Natural killer cell (primary cell): ENCODE data around the gene CCDC117. TPM values are rescaled to one million over a fixed set of nuclear protein-coding genes. Genes with fewer than 3 reads are reported as not detected.

ENCODE experiments used
- ATAC-seq, 3 donors: fragments of 150-1000 bp in 2 of 3; fragments of 200-7000 bp in 1 of 3; cut with Tn5 transposase; 1 replicate in 1 of 3; 2 replicates in 2 of 3; pipeline ENCODE4 v1.10.0; 2021; ENCODE audit warnings: mild to moderate bottlenecking in 2 of 3, moderate library complexity in 2 of 3
- DNase-seq, 2 donors: peaks; one replicate each; pipeline versions ENCODE4 v3.0.0 to v3.0.0-alpha.2; 2013 to 2021; ENCODE audit warnings: mixed read lengths in 1 of 2
- H3K27ac ChIP-seq: one replicate; pipeline ENCODE4 v1.5.1; 2013; ENCODE audit warnings: mild to moderate bottlenecking, low read length
- H3K27me3 ChIP-seq: one replicate; pipeline ENCODE4 v1.6.1; 2013; ENCODE audit warnings: low read length; ENCODE audit not compliant: control insufficient read depth, insufficient read depth
- H3K36me3 ChIP-seq: one replicate; pipeline ENCODE4 v1.6.1; 2013; ENCODE audit warnings: low read length; ENCODE audit not compliant: control insufficient read depth, insufficient read depth
- H3K4me1 ChIP-seq: one replicate; pipeline ENCODE4 v1.6.1; 2013; ENCODE audit warnings: low read length; ENCODE audit not compliant: control insufficient read depth, insufficient read depth
- H3K4me3 ChIP-seq: one replicate; pipeline ENCODE4 v1.5.1; 2013; ENCODE audit warnings: low read length
- H3K9me3 ChIP-seq: one replicate; pipeline ENCODE4 v1.6.1; 2013; ENCODE audit warnings: low read length; ENCODE audit not compliant: control insufficient read depth, insufficient read depth
- H3K27ac Mint-ChIP-seq, 2 donors: one replicate each; pipeline ENCODE4 v1.8.0; 2022; ENCODE audit warnings: mild to moderate bottlenecking in 2 of 2, mixed read lengths in 2 of 2, moderate library complexity in 1 of 2
- H3K27me3 Mint-ChIP-seq, 2 donors: one replicate each; pipeline ENCODE4 v1.8.0; 2022; ENCODE audit warnings: low read depth in 2 of 2, mixed read lengths in 2 of 2
- H3K36me3 Mint-ChIP-seq: one replicate; pipeline ENCODE4 v1.8.0; 2022; ENCODE audit warnings: mixed read lengths
- H3K4me1 Mint-ChIP-seq, 2 donors: one replicate each; pipeline ENCODE4 v1.8.0; 2022; ENCODE audit warnings: mixed read lengths in 2 of 2
- H3K4me3 Mint-ChIP-seq: one replicate; pipeline ENCODE4 v1.8.0; 2022; ENCODE audit warnings: mild to moderate bottlenecking, moderate library complexity, mixed read lengths
- H3K9me3 Mint-ChIP-seq, 2 donors: one replicate each; pipeline ENCODE4 v1.8.0; 2022; ENCODE audit warnings: mixed read lengths in 2 of 2
- WGBS: methylation state at CpG from one replicate; pipeline ENCODE4 v1.1.7; 2013; ENCODE audit warnings: missing lambda C conversion rate; ENCODE audit not compliant: insufficient coverage; 5-methylcytosine and 5-hydroxymethylcytosine counted together
- intact Hi-C: fragments of 100-400 bp; cut with micrococcal nuclease; formaldehyde crosslinking; loops from one replicate; pipeline ENCODE4 v1.14.2; 2022
- total RNA-seq, 4 donors: library from RNA; stranded (reverse); fragments of 120-200 nt in 1 of 4; gene quantifications; one replicate each; pipeline versions ENCODE4 v1.2.3 to v1.2.4, GENCODE V29; 2013 to 2022
- TF ChIP-seq, protein P1 (sequence below): fragments of 200-600 bp; IDR thresholded peaks from one replicate; pipeline ENCODE4 v1.8.0; 2022; ENCODE audit warnings: antibody characterized with exemption

Gene CCDC117
- total RNA-seq, 3 donors from 2014 or later (not counting 1 experiment from before 2014, with no cell fraction given), result 26.3 to 26.9 (median 26.6) TPM

DNA sequence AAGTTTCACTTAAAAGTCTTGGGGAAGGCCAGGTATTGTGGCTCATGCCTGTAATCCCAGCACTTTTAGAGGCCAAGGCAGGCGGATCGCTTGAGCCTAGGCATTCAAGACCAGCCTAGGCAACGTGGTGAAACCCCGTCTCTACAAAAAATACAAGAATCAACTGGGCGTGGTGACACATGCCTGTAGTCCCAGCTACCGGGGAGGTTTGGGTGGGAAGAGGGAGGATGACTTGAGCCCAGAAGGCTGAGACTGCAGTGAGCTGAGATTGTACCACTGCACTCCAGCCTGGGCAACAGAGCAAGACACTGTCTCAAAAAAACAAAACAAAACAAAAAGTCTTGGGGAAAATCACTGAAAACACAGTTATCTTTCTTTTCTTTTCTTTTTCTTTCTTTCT, 43.2 kb downstream of the CCDC117 start:
- ATAC-seq, result no peak
- H3K9me3 ChIP-seq, result no peaks in the 10 kb centered on the region
- H3K4me3 ChIP-seq, result no peak overlapping the region
- intact Hi-C loops, result no loop called here
- DNase-seq, result no peak
- peaks cover 78% of the 10 kb centered on the region for H3K4me1 ChIP-seq
- H3K27me3 ChIP-seq, result no peaks in the 10 kb centered on the region
- no peak overlapping the region for H3K27ac ChIP-seq
- Mint-ChIP-seq H3K9me3 (no peaks in the 10 kb centered on the region), H3K36me3 (peaks cover 8% of the 10 kb centered on the region), H3K27ac (peak overlapping the region; percentile 91 to 93), H3K27me3 (no peaks in the 10 kb centered on the region), H3K4me1 (peaks cover 66 to 78% of the 10 kb centered on the region in 2 donors), H3K4me3 (no peak overlapping the region)
- WGBS, result 90% methylated on average over 5 of the region's 6 CpGs
- TF ChIP-seq, protein P1, sequence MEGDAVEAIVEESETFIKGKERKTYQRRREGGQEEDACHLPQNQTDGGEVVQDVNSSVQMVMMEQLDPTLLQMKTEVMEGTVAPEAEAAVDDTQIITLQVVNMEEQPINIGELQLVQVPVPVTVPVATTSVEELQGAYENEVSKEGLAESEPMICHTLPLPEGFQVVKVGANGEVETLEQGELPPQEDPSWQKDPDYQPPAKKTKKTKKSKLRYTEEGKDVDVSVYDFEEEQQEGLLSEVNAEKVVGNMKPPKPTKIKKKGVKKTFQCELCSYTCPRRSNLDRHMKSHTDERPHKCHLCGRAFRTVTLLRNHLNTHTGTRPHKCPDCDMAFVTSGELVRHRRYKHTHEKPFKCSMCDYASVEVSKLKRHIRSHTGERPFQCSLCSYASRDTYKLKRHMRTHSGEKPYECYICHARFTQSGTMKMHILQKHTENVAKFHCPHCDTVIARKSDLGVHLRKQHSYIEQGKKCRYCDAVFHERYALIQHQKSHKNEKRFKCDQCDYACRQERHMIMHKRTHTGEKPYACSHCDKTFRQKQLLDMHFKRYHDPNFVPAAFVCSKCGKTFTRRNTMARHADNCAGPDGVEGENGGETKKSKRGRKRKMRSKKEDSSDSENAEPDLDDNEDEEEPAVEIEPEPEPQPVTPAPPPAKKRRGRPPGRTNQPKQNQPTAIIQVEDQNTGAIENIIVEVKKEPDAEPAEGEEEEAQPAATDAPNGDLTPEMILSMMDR, result no peak
- H3K36me3 ChIP-seq, result no peaks in the 10 kb centered on the region

DNA sequence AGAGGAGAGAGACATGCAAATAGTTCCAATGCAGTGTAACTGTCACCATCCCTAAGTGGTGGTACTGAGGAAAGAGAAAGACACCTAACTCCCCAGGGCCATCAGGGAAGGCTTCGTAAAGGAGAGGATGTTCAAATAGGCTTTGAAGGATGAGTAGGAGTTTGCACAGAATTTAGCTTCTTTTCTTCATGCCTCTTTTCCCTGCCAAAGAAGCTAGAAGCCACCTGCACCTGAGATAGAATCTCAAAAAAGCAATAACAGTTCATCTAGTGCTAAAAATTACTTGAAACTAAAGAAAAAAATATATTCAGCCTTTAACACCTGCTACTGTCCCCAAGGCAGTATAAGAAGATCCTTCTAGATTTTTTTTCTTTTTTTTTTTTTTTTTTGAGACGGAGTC, 44.6 kb downstream of the CCDC117 start:
- Histone ChIP-seq H3K27ac (no peak overlapping the region), H3K4me1 (peaks cover 67% of the 10 kb centered on the region), H3K36me3 (no peaks in the 10 kb centered on the region), H3K4me3 (no peak overlapping the region), H3K9me3 (no peaks in the 10 kb centered on the region), H3K27me3 (no peaks in the 10 kb centered on the region)
- Mint-ChIP-seq H3K27ac (no peak overlapping the region), H3K36me3 (peaks cover 8% of the 10 kb centered on the region), H3K27me3 (no peaks in the 10 kb centered on the region), H3K4me1 (peaks cover 64 to 74% of the 10 kb centered on the region in 2 donors), H3K4me3 (no peak overlapping the region), H3K9me3 (no peaks in the 10 kb centered on the region)
- ATAC-seq (no peak), DNase-seq (no peak)
- intact Hi-C loops, result no loop called here
- TF ChIP-seq, protein P1, result no peak
- 100% methylated on average over 1 of the region's 2 CpGs for WGBS

DNA sequence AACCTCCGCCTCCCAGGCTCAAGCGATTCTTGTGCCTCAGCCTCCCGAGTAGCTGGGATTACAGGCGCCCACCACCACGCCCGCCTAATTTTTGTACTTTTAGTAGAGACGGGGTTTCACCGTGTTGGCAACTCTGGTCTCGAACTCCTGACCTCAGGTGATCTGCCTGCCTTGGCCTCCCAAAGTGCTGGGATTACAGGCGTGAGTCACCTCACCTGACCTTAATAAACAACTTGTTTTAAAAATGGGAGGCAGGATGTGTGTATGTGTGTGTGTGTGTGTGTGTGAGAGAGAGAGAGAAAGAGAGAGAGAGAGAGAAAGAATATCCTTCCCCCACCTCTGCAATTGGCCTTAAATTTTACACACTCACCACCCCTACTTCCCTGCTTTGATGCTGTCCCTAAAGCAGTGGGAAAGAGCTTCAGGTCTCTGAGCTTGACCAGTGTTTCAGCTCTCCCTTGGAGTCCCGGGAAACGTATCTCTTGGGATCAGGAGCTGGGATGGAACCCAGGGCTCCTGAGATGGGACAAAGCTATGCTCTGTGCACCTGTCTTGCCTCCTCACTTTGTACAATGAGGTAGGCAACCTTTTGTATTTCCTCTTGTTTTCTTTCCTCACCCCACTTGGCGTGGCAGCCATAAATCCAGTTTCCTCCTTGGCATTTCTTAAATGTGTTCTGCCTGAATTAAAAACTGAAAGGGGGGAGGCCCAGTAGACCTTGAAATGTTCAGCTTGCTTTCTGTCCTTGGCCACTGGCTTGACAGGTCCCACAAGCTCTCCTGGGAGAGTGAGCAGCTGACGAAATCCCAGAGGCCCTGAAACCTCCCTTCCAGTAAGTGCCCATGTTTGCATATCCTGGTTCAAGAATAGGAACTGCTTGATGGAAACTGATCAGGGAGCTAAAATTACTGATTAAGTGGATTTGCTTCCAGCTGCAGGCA, 45.7 kb downstream of the CCDC117 start:
- Mint-ChIP-seq H3K4me1 (peaks cover 62 to 72% of the 10 kb centered on the region in 2 donors), H3K27ac (peak overlapping the region; percentile 56 to 81), H3K36me3 (peaks cover 8% of the 10 kb centered on the region), H3K9me3 (no peaks in the 10 kb centered on the region), H3K4me3 (peak overlapping the region; percentile 65), H3K27me3 (no peaks in the 10 kb centered on the region)
- H3K4me3 ChIP-seq, result no peak overlapping the region
- DNase-seq, result no peak
- no peaks in the 10 kb centered on the region for H3K36me3 ChIP-seq
- H3K4me1 ChIP-seq, result peaks cover 67% of the 10 kb centered on the region
- no peaks in the 10 kb centered on the region for H3K27me3 ChIP-seq
- H3K9me3 ChIP-seq, result no peaks in the 10 kb centered on the region
- WGBS, result 93% methylated on average over 12 of the region's 14 CpGs
- TF ChIP-seq, protein P1, result no peak
- no peak overlapping the region for H3K27ac ChIP-seq
- intact Hi-C loops, result no loop called here
- ATAC-seq, result no peak
